Measurements from ENCODE around the gene PRRC2C. TPM values are rescaled to one million over a fixed set of nuclear protein-coding genes. Genes with fewer than 3 reads are reported as not detected.

The PRRC2C gene
- total and polyA plus RNA-seq, 12 donors = 15.1 to 77.2 (median 58.1) TPM

- H3K27ac ChIP-seq = no peak overlapping the region
- H3K9me3 ChIP-seq = no peaks in the 10 kb centered on the region
- 84 to 86% methylated on average over 3 of the region's 3 CpGs for WGBS, 2 donors
- no peaks in the 10 kb centered on the region for H3K27me3 ChIP-seq
- intact Hi-C loops (cut with DNase I) = loop anchor here in 2 of 10 donors (5.0 to 10.0 kb wide), 2 partner anchors 39 to 46 kb away; no protein-coding TSS in a partner anchor
- no peaks in the 10 kb centered on the region for H3K4me1 ChIP-seq
- ATAC-seq = no peak
- no peak overlapping the region for H3K4me3 ChIP-seq
- H3K36me3 ChIP-seq = peaks cover 0 to 100% (median 67%) of the 10 kb centered on the region in 9 donors
- no peak for TF ChIP-seq CTCF (IDR thresholded peaks at IDR 0.05)
- no peak for DNase-seq
Observed at GRCh38 chr1:171581226-171581625, 95.9 kb downstream of the PRRC2C start.

- Histone ChIP-seq H3K4me1 (no peaks in the 10 kb centered on the region), H3K27me3 (no peaks in the 10 kb centered on the region), H3K9me3 (no peaks in the 10 kb centered on the region), H3K4me3 (no peak overlapping the region), H3K36me3 (peaks cover 0 to 100% (median 63%) of the 10 kb centered on the region in 9 donors), H3K27ac (no peak overlapping the region)
- DNase-seq = no peak
- no peak for TF ChIP-seq CTCF (IDR thresholded peaks at IDR 0.05)
- intact Hi-C loops (cut with DNase I) = loop anchor here in 2 of 10 donors (5.0 to 10.0 kb wide), 2 partner anchors 39 to 47 kb away; no protein-coding TSS in a partner anchor
- ATAC-seq = no peak
Observed at GRCh38 chr1:171581766-171582165, 96.4 kb downstream of the PRRC2C start.

GRCh38 chr1:171582589-171582988 lies 97.3 kb downstream of the PRRC2C start:
- Histone ChIP-seq H3K36me3 (peaks cover 0 to 100% (median 65%) of the 10 kb centered on the region in 9 donors), H3K27ac (no peak overlapping the region), H3K27me3 (no peaks in the 10 kb centered on the region), H3K4me3 (no peak overlapping the region), H3K4me1 (no peaks in the 10 kb centered on the region), H3K9me3 (no peaks in the 10 kb centered on the region)
- ATAC-seq = no peak
- intact Hi-C loops (cut with DNase I) = loop anchor here in 2 of 10 donors (5.0 to 10.0 kb wide), 2 partner anchors 40 to 48 kb away; no protein-coding TSS in a partner anchor
- 96% methylated on average over 2 of the region's 2 CpGs for WGBS, 2 donors
- no peak for DNase-seq
- TF ChIP-seq CTCF (IDR thresholded peaks at IDR 0.05) = no peak

- WGBS, 2 donors = 88% methylated on average over 1 of the region's 1 CpG
- intact Hi-C loops (cut with DNase I) = loop anchor here in 2 of 10 donors (5.0 to 10.0 kb wide), 2 partner anchors 41 to 49 kb away; no protein-coding TSS in a partner anchor
Observed at GRCh38 chr1:171583591-171584201, 98.4 kb downstream of the PRRC2C start.

More at GRCh38 chr1:171583591-171584201, 98.4 kb downstream of the PRRC2C start:
- Histone ChIP-seq H3K27ac (no peak overlapping the region), H3K36me3 (peaks cover 0 to 100% (median 64%) of the 10 kb centered on the region in 9 donors), H3K4me1 (no peaks in the 10 kb centered on the region), H3K27me3 (no peaks in the 10 kb centered on the region), H3K9me3 (no peaks in the 10 kb centered on the region), H3K4me3 (no peak overlapping the region)
- TF ChIP-seq CTCF (IDR thresholded peaks at IDR 0.05) = no peak
- DNase-seq (no peak), ATAC-seq (no peak)

Measured in heart right ventricle (tissue), 16 donors.